GM23338 (cell line): ENCODE measurements around the gene LCE2C. TPM values are rescaled to one million over a fixed set of nuclear protein-coding genes. Genes with fewer than 3 reads are reported as not detected.
"Not testable (repeated sequence)": the region's sequence is repeated elsewhere in the genome, so short reads cannot be mapped to it uniquely, and the experiment has no call there.

ENCODE experiments used
- ATAC-seq: fragments of 200-7000 bp; cut with Tn5 transposase; 3 replicates; pipeline ENCODE4 v1.9.1; 2020
- DNase-seq: peaks from one replicate; pipeline ENCODE4 v3.0.0-alpha.2; 2015; ENCODE audit warnings: low spot score
- H2AFZ ChIP-seq: fragments of 200-600 bp; sonication (generic); 2 replicates; pipeline ENCODE4 v1.8.0; 2016; ENCODE audit warnings: antibody characterized with exemption, mild to moderate bottlenecking, moderate library complexity
- H3F3A ChIP-seq: fragments of 200-600 bp; sonication (generic); replicated peaks from 2 replicates; pipeline ENCODE4 v1.8.0; 2017; ENCODE audit warnings: antibody characterized with exemption, mixed run types, low read depth
- H3K27ac ChIP-seq: fragments of 200-600 bp; sonication (generic); 2 replicates; pipeline ENCODE4 v1.6.1; 2016; ENCODE audit warnings: low read depth
- H3K27me3 ChIP-seq: fragments of 200-600 bp; sonication (generic); 2 replicates; pipeline ENCODE4 v1.8.0; 2016; ENCODE audit warnings: mild to moderate bottlenecking, mixed run types, moderate library complexity; ENCODE audit not compliant: insufficient read depth
- H3K36me3 ChIP-seq: fragments of 200-600 bp; sonication (generic); 2 replicates; pipeline ENCODE4 v1.8.0; 2016; ENCODE audit warnings: mild to moderate bottlenecking; ENCODE audit not compliant: insufficient read depth
- H3K4me1 ChIP-seq: fragments of 200-600 bp; sonication (generic); 2 replicates; pipeline ENCODE4 v1.8.0; 2016; ENCODE audit warnings: mild to moderate bottlenecking, moderate library complexity; ENCODE audit not compliant: insufficient read depth
- H3K4me2 ChIP-seq: fragments of 200-600 bp; sonication (generic); 2 replicates; pipeline ENCODE4 v1.7.1; 2017; ENCODE audit warnings: mixed run types
- H3K4me3 ChIP-seq: fragments of 200-600 bp; sonication (generic); 2 replicates; pipeline ENCODE4 v1.6.1; 2016; ENCODE audit warnings: mixed run types
- H3K79me2 ChIP-seq: fragments of 200-600 bp; sonication (generic); replicated peaks from 2 replicates; pipeline ENCODE4 v1.8.0; 2017; ENCODE audit warnings: mild to moderate bottlenecking; ENCODE audit not compliant: insufficient read depth
- H3K9me2 ChIP-seq: fragments of 200-600 bp; sonication (generic); 2 replicates; pipeline ENCODE4 v1.8.0; 2017; ENCODE audit not compliant: insufficient read depth
- H4K20me1 ChIP-seq: fragments of 200-600 bp; sonication (generic); replicated peaks from 2 replicates; pipeline ENCODE4 v1.8.0; 2017; ENCODE audit warnings: mild to moderate bottlenecking; ENCODE audit not compliant: insufficient read depth
- H3K27ac Mint-ChIP-seq: 2 replicates; pipeline ENCODE4 v1.8.0; 2020; ENCODE audit warnings: inconsistent platforms, mild to moderate bottlenecking, moderate library complexity, mixed read lengths
- H3K27me3 Mint-ChIP-seq: 3 replicates; pipeline ENCODE4 v1.8.0; 2022; ENCODE audit warnings: low read depth, mild to moderate bottlenecking, moderate library complexity, mixed read lengths, inconsistent platforms; ENCODE audit not compliant: insufficient read depth, poor library complexity
- H3K36me3 Mint-ChIP-seq: 3 replicates; pipeline ENCODE4 v1.8.0; 2021; ENCODE audit warnings: low read depth, mild to moderate bottlenecking, inconsistent platforms, moderate library complexity, mixed read lengths
- H3K4me1 Mint-ChIP-seq: 3 replicates; pipeline ENCODE4 v1.8.0; 2020; ENCODE audit warnings: mild to moderate bottlenecking, inconsistent platforms, mixed read lengths
- H3K4me3 Mint-ChIP-seq: 3 replicates; pipeline ENCODE4 v1.8.0; 2021; ENCODE audit warnings: moderate library complexity, mild to moderate bottlenecking, inconsistent platforms, mixed read lengths
- H3K9me3 Mint-ChIP-seq: 3 replicates; pipeline ENCODE4 v1.8.0; 2020; ENCODE audit warnings: moderate library complexity, mild to moderate bottlenecking, inconsistent platforms, mixed read lengths
- CREB1 ChIP-seq: fragments of 250-450 bp; sonication (Bioruptor Pico); IDR thresholded peaks from 2 replicates; pipeline ENCODE4 v1.5.0; 2020; ENCODE audit warnings: low read depth, mild to moderate bottlenecking, moderate library complexity
- CTCF ChIP-seq, 2 experiments: fragments of 200-600 bp in 1 of 2; sonication (generic) in 1 of 2; conservative IDR thresholded peaks; 2 replicates each; pipeline versions ENCODE4 v1.5.1 to v1.6.1; 2016 to 2017; ENCODE audit warnings: antibody characterized with exemption in 2 of 2, low read depth in 2 of 2, mild to moderate bottlenecking in 2 of 2, moderate library complexity in 1 of 2
- ETS1 ChIP-seq: IDR thresholded peaks from 2 replicates; pipeline ENCODE4 v1.6.1; 2016; ENCODE audit warnings: antibody characterized with exemption
- EZH2 ChIP-seq: fragments of 200-600 bp; sonication (generic); IDR thresholded peaks from one replicate; pipeline ENCODE4 v1.8.0; 2017; ENCODE audit warnings: antibody characterized with exemption, mild to moderate bottlenecking, low read depth; ENCODE audit not compliant: unreplicated experiment
- EZH2phosphoT487 ChIP-seq: fragments of 200-600 bp; sonication (generic); IDR thresholded peaks from one replicate; pipeline ENCODE4 v1.8.1; 2018; ENCODE audit warnings: antibody characterized with exemption; ENCODE audit not compliant: unreplicated experiment
- NANOG ChIP-seq: IDR thresholded peaks from 2 replicates; pipeline ENCODE4 v1.6.1; 2016; ENCODE audit warnings: antibody characterized with exemption, borderline replicate concordance
- STAT1 ChIP-seq: IDR thresholded peaks from one replicate; pipeline ENCODE4 v1.6.1; 2016; ENCODE audit warnings: antibody characterized with exemption; ENCODE audit not compliant: unreplicated experiment
- ZNF114 ChIP-seq: fragments of 250-450 bp; sonication (Bioruptor Pico); IDR thresholded peaks from 2 replicates; pipeline ENCODE4 v1.5.0; 2020; ENCODE audit warnings: mild to moderate bottlenecking, moderate library complexity
- ZNF331 ChIP-seq: fragments of 250-450 bp; sonication (Bioruptor Pico); IDR thresholded peaks from 2 replicates; pipeline ENCODE4 v1.5.0; 2020; ENCODE audit warnings: low read depth, mild to moderate bottlenecking, moderate library complexity
- ZNF462 ChIP-seq: fragments of 250-450 bp; sonication (Bioruptor Pico); IDR thresholded peaks from 2 replicates; pipeline ENCODE4 v1.5.0; 2020; ENCODE audit warnings: mild to moderate bottlenecking, moderate library complexity
- polyA plus RNA-seq: library from polyadenylated mRNA; unstranded; fragments of >200 nt; fragmentation: Nextera tagmentation; extraction: Ambion mirVana; gene quantifications from 2 replicates; pipeline ENCODE4 v1.2.1, GENCODE V29; 2016
- total RNA-seq: library from RNA; depleted of rRNA; stranded (reverse); fragments of >200 nt; shearing (Covaris generic); gene quantifications from 2 replicates; pipeline ENCODE4 v1.2.3, GENCODE V29; 2014

Gene LCE2C
- total and polyA plus RNA-seq, 2 experiments from 2014 or later: not detected

- TF ChIP-seq CTCF (conservative IDR thresholded peaks at IDR 0.05; ENCODE audit: low read depth in 2 of 2) (no peak), ETS1 (no peak), NANOG (no peak), STAT1 (no peak), EZH2 (no peak), EZH2phosphoT487 (no peak)
Observed at GRCh38 chr1:152663098-152663497, 12.0 kb upstream of the LCE2C start, which contains the start of gene LCE2D (continued).

GRCh38 chr1:152666171-152666570 is 8.9 kb upstream of the LCE2C start:
- H3K79me2 ChIP-seq, H2AFZ ChIP-seq, H3K9me3 Mint-ChIP-seq, H3F3A ChIP-seq, H3K4me3 Mint-ChIP-seq, ATAC-seq, H3K36me3 Mint-ChIP-seq, H3K27ac ChIP-seq, H4K20me1 ChIP-seq, H3K27me3 ChIP-seq, H3K9me2 ChIP-seq, H3K27me3 Mint-ChIP-seq, H3K4me1 Mint-ChIP-seq, H3K4me1 ChIP-seq, DNase-seq, H3K36me3 ChIP-seq, H3K4me2 ChIP-seq, H3K4me3 ChIP-seq, H3K27ac Mint-ChIP-seq: not testable (repeated sequence)

GRCh38 chr1:152667648-152668047 is 7.4 kb upstream of the LCE2C start:
- Mint-ChIP-seq H3K27me3 (peaks cover 1% of the 10 kb centered on the region), H3K4me1 (no peaks in the 10 kb centered on the region), H3K4me3 (no peak overlapping the region), H3K36me3 (no peaks in the 10 kb centered on the region), H3K27ac (no peak overlapping the region), H3K9me3 (no peaks in the 10 kb centered on the region; the same call in 2 of the 3 replicates)
- no peaks in the 10 kb centered on the region for H3K79me2 ChIP-seq
- no peak overlapping the region for H2AFZ ChIP-seq
- H3K27me3 ChIP-seq: no peaks in the 10 kb centered on the region
- no peak overlapping the region for H3K4me2 ChIP-seq
- no peaks in the 10 kb centered on the region for H3F3A ChIP-seq
- DNase-seq: no peak
- no peak overlapping the region for H3K4me3 ChIP-seq
- no peaks in the 10 kb centered on the region for H3K36me3 ChIP-seq
- H4K20me1 ChIP-seq: no peaks in the 10 kb centered on the region
- no peak for ATAC-seq
- H3K4me1 ChIP-seq: no peaks in the 10 kb centered on the region
- no peak overlapping the region for H3K27ac ChIP-seq
- H3K9me2 ChIP-seq: no peaks in the 10 kb centered on the region; the same call in 1 of the 2 replicates
- TF ChIP-seq ZNF114 (CRISPR knock-in tag) (no peak), NANOG (no peak), EZH2phosphoT487 (no peak), ZNF331 (no peak), EZH2 (no peak), CREB1 (CRISPR knock-in tag) (no peak), ZNF462 (CRISPR knock-in tag) (no peak)
